KG1 (cell line): Measurements from ENCODE around the gene HLA-DPA1.
"Not testable (repeated sequence)": the region's sequence is repeated elsewhere in the genome, so short reads cannot be mapped to it uniquely, and the experiment has no call there.

Experiments
- DNase-seq: peaks from one replicate; lab custom pipeline; 2025; lab: John Stamatoyannopoulos, UW

Gene HLA-DPA1

DNA sequence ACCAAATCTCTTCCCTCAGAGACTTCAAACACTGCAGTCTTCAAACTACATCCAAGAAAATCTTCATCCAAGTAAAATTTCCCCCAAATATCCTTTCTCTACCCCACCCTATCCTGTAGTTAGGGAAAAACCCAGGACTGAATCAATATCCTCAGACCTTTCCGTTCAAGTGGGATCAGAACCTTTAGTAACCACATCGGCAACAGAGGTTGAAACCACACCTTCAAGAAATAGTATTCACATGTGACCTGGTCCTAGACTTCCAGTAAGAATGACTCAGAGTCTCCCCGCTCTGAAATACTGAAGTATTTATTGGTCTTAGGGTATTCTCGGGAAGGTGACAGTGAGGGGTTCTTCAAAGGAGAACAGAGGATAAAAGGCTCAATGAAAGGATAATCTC is 8.7 kb downstream of the HLA-DPA1 start:
- DNase-seq, result no peak

DNA sequence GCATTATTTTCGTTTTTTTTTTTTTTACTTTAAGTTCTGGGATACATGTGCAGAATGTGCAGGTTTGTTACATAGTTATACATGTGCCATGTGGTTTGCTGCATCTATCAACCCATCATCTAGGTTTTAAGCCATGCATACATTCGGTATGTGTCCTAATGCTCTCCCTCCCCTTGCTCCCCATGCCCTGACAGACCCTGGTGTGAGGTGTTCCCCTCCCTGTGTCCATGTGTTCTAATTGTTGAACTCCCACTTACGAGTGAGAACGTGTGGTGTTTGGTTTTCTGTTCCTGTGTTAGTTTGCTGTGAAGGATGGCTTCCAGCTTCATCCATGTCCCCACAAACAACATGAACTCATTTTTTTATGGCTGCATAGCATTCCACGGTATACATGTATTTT is 10.0 kb downstream of the HLA-DPA1 start:
- not testable (repeated sequence) for DNase-seq

DNA sequence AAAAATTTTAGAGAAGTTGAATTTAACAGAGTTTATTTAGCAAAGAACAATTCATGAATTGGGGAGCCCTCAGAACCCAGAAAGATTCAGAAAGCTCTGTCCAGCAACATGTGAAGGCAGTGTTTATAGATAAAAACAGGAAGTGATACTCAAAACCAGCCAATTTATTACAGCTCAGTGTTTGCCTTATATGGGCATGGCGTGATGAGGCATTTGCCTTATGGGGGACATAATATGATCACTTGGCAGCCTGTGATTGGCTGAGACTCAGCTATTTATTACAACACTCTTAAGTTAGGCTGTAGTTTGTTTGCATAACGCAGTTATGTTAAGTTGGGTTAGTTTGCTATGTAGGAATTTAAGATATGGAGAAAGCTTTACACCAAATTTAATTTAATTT is 11.5 kb downstream of the HLA-DPA1 start:
- no peak for DNase-seq

DNA sequence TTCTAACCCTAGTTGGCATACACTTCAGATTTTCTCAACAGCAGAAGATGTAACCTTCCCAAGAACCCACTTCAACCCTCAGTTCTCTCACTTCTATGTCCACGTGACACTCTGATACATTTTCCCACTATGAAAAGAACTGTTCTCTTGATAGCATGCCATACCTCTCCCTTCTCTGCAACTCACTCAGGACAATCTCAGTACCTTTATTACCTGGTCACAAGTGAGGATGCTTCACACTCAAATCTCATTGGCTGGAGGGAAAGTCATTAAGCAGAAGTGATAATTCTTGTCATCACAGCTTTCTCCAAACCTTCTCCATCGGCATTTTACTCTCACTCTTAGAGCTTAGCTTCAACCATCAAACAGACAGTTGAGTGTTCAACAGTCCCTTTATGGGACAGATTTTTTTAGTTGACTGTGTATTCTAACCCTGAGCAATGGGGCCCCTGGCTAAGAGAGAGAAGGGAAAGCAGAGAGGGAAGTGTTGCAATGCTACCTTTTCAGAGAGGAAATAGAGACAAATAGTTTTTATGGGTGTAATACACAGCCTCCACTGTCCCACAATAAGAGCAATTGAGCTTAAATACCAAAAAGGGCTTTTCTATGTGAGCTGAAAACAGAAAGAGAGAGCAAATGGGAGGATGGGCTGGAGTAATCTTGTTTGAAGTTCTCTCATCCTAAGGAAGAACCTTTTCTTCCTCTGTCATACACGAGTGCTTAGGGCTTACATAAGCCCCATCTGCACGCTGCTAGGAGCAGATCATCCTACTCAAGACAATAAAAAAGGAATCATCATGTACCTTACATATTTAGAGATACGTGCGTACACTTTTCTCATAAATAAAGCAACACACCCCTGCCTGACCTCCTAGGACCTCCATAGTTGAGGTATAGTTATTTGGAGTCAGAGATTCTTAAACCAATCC is 16.0 kb downstream of the HLA-DPA1 start:
- DNase-seq, result no peak

DNA sequence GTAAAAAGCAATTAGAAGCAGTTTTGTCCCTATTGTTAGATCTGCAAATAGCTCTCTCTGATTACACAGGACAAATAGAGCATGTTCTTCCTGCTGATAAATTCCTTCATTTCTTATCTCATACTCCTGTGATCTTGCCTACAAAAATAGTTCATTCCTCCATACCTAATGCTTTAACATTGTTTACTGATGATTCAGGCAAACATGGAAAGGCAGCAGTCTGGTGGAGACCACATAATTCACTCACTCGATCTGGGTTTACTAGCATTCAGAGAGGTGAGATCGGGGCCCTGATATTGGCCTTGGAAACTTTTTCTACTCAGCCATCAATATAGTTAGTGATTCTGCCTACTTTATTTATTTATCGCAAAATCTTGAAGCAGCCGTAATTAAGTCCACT is 20.2 kb downstream of the HLA-DPA1 start:
- no peak for DNase-seq

DNA sequence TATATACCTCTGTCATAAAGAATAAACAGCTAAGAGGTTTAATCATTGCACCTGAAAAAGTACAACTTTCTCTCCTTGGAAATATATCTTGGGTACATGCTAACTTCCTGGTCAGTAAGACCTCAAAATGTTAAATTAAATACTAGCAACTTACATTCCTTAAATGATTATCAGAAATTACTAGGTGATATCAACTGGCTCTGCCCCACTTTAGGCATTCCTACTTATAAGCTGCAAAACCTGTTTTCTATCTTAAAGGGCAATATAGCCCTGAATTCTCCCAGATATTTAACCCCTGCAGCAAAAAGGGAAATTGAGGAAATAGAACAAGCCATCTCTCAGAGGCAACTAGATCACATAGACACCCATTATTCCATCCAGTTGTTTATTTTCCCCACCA is 20.8 kb downstream of the HLA-DPA1 start:
- DNase-seq, result no peak

DNA sequence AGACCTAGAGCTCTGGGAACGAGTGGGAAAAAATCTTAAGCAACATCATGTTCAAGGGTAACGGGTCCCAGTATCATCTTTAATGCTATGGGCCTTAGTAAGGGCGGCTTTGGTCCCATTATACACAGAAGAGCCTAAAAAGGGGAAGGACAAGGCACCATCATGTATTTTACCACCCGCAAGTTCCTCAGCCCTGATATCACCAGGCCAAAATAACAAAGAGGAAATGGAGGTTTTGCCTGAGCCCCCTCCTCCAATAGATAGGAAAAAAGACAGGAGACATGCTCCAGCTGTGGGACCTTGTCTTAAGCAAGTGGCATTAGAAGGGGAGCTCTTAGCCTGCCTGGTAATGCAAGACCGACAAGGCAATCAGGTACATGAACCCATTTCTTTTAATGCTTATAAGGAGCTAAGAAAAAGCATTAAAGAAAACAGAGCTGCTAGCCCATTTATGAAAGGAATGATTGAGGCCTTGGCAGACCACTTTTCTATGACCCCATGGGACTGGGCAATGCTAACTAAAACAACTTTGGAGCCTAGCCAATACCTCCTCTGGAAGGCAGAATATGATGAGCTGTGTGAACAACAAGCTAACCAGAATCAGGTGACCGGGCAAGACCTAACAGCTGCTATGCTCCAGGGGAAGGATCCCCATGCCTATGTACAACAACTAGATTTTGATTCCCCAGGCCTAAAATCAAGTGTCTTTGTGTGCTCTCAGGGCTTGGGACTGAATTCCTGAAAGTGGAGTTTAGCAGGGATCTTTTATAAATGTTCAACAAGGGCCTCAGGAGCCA is 23.2 kb downstream of the HLA-DPA1 start:
- DNase-seq, result no peak

DNA sequence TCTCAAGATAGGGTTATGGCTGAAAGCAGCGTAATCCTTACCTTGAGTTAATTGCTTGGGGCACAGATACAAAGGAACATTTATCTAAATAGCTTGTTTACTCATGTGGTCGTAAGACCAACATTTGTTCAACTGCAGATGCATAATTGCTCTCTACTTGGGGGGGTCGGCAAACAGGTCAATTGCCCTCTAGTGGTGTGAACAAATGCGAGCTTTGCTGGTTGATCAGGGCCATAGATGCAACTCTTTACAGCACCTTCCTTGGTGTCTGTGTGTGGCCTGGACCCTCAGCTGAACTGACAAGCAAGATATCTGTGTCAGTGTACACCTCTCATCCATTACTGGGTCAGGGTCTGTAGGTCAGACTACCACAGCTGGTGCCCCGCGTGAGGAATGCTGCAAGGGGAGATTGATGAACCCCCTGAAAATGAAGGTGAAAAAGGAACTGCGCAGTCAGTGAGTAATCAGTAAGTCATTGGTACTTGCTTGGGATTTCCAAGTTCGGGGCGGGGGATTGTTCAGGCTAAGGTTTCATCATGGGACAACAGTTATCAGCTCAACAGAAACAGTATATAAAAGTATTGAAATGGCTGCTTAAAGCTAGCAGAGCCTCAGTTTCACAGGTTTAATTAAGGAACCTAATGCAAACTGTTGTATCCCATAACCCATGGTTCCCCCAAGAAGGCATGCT is 24.0 kb downstream of the HLA-DPA1 start:
- no peak for DNase-seq

DNA sequence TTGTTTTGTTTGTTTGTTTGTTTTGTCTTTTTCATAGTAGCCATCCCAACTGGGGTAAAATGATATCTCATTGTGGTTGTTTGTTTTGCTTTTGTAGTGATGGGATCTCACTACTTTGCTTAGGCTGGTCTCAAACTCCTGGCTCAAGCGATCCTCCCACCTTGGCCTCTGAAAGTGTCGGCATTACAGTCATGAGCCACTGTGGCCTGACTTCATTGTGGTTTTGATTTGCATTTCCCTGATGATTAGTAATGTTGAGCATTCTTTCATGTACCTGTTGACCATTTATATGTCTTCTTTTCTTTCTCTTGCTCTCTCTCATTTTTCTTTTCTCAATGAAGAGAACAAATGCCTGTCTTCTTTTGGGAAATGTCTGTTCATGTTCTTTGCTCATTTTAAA is 33.3 kb downstream of the HLA-DPA1 start:
- DNase-seq, result no peak

DNA sequence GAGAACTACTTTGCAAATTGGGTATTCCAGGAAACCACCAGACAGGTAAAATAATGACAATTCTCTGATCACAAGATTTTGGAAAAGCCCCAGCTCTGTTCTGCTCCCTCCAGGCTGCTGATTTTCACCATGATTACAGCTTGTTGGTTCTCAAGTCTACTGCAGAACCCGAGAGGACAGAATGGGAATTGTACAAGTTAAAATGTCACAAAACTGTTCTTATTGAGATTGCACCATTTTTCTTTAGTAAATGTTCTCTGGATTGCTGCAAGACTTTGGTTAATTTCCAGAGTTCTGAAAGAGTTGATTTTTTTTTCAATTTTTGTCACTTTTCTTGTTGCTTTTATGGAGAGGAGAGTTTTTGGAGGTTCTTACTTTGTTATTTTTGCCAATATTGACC is 36.9 kb downstream of the HLA-DPA1 start:
- DNase-seq, result no peak

DNA sequence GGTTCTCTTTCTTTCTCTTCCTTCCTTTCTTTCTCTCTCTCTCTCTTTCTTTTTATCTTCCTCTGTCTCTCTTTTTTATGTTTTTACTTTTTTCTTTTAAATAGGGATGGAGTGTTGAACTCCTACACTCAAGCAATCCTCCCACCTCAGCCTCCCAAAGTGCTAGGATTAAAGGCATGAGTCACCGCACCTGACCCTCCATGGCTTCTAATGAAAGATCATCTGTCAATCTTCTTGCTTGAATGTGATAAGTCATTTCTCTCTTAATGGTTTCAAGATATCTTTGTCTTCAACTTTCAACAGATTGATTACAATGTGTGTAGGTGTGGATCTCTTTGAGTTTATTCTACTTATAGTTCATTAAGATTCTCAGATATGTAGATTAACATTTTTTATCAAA is 38.9 kb downstream of the HLA-DPA1 start:
- DNase-seq, result no peak

DNA sequence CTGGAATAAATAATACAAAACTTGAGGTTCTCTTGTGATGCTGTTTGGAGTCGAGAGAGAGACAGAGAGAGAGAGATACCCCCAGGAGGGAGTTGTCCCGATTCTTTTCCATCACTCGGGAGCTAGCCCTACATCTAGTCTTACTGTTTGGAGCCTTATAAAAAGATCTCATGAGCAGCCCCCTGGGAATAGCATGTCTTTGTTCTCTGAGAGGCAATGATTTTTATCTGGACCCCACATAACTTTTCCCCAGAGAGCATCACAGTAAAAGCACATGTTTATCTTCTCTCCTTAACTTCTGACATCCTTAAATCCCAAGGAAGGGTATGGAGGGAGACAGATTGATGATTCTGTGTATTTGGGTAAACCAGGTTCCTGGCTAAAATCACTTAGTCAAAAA is 43.2 kb downstream of the HLA-DPA1 start:
- no peak for DNase-seq

DNA sequence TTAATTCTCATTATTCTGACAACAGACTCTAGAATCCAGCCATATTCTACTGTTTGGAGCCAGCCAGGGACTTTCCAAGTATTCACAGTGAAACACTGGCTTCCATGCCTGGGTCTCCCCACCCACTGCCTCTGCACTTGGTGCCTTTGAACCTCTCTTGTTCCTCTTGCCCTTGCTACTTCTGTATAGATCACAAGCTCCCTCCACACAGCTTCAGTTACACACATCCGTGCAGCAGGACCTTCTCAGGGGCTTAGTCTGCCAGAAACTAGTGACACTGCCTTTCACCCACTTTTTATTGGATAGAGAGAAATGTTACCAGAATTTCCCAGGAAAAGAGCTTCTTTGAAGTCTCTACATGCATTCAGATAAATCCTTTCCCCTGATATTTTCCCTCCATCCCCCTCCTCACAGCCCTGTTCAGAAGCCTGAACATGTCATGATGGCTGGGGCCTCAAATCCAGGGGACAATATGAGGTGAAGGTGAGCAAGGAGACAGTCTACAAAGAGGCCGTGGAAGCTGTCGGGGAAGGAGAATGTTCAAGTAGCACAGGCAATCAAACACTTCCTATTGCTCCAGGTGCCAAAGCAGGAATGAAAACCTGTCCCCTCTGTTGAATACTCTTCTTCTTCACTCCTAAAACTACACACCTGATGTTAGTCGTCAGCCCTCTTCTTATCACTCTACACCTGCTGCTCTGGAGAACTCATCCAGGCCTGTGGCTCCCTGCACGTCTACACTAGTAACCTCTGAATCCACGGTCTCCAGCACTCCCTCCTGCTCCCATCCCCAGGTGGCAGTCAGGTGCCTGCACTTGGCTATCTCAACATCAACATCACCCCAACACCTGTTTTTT is 43.9 kb downstream of the HLA-DPA1 start:
- DNase-seq, result peak; percentile 62

DNA sequence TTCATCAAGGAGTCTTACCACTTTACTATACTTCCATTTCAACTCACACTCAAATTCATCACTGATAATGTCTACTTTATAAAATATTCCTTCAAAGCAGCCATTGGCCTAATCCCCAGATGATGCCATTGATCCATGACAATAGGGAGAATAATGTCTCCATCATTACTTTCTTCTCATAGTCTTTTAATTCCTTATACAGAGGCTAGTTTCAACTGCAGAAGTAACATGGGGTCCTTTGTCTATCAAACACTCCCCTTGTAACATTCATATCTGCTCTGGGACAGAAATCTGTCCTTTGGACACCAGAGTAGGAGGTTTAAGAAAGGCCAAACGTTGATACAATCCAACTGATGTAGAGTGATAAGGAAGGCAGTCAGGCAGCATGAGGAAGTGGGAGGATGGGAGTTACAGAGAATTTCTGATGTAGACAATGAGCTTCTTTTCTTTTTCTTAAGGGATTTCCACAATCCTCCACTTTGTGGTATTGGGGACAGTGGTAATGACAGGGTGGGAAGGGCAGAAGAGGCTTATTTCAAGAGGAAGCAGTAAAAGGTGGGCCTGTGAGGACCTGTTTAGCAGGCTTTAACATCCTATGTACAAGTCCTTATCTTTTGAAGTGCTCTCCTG is 45.1 kb downstream of the HLA-DPA1 start:
- DNase-seq, result no peak

DNA sequence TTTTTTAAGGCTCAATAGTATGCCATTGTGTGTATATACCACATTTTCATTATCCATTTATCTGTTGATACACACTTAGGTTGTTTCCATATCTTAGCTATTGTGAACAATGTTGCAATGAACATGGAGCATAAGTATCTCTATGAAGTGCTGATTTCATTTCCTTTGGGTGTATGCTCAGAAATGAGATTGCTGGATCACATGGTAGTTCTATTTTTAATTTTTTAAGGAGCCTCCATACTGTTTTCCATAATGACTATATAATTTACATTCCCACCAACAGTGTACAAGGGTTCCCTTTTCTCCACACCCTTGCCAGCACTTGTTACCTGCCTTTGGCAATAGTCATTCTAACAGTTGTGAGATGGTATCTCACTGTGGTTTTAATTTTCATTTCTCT is 48.9 kb downstream of the HLA-DPA1 start:
- no peak for DNase-seq

DNA sequence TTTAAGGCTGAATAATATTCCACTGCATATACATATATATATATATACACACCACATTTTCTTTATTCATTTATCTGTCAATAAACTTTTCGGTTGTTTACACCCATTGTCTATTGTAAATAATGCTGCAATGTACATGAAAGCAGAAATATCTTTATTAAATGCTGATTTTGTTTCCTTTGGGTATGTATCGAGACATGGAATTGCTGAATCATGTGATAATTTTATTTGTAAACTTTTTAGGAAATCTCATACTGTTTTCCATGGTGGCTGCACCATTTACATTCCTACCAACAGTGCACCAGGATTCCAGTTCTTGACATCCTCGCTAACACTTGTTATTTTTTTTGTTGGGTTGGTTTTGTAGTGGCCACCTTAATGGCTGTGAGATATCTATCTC is 49.9 kb downstream of the HLA-DPA1 start:
- no peak for DNase-seq

DNA sequence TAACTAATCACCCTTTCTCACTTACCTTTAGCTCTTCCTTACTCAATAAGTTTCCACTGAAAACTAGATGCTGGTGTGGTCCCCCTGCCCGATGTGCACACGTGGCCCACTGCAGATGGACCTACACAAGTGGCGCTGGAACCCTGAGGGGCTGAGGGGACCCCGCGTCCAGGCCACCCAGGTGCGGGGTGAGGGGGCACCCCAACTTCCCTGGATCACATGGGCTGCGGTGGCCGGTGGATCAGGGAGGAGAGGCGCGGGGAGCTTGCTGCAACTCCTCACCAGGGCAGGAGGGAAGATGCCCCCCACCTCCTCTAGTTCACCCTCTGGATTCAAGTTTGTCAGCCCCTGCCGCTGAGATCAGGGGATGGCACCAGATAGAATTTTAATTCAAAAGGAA is 51.5 kb downstream of the HLA-DPA1 start:
- no peak for DNase-seq

DNA sequence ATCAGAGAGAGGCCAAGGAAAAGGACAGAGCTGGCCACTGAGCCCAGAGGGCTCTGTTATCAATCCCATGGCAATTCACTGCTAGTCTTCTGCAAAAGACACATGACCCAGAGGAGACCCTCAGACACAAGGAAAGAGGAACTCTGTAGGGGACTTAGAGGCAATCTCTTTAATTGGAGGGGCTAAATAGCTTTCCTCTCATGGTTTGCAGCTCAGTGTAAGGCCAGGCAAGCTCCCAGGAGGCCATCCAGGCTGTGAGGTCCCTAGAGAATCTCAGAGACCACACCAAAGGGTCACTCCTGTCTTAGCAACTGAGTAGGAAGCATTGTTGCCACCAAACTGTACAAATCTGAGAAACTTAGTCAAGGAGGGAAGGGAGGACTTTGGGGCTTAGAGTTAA is 54.1 kb downstream of the HLA-DPA1 start:
- DNase-seq, result no peak

DNA sequence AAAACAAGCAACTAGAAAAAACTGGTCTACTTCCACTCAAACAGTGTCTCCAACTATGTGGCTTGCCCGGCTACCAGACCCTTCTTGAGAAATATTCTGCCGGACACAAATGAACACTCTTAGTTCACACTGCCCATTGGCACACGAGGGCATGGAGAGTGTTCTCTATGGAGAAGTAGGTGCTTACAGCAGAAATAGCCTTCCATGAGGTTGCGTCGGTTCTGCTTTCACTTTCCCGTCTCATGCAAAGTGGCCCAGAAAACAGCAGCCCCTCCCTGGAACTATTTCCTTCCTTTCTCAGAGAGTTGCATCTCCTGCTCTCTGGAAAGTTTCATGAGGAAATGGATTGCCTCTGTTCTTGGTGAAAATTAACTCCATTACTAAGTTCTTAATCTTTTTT is 54.5 kb downstream of the HLA-DPA1 start:
- peak; percentile 69 for DNase-seq

DNA sequence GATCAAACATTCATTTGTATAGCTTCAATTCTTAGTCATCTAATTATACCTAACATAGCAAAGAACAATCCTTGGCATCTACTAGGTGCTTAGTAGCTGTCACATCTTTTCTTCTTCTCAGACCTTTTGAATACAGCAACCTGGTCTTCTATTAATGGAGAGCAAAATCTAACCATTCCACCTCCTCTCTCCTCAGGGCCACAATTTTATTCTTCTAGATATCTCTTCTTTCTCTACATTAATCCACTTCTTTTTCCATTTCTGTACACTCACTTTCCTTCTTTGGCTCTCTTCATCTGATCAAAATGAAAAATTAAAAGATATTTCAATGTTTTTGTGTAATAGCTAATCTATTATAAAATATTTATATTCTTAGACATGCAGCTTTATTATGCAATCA is 55.0 kb downstream of the HLA-DPA1 start:
- no peak for DNase-seq

DNA sequence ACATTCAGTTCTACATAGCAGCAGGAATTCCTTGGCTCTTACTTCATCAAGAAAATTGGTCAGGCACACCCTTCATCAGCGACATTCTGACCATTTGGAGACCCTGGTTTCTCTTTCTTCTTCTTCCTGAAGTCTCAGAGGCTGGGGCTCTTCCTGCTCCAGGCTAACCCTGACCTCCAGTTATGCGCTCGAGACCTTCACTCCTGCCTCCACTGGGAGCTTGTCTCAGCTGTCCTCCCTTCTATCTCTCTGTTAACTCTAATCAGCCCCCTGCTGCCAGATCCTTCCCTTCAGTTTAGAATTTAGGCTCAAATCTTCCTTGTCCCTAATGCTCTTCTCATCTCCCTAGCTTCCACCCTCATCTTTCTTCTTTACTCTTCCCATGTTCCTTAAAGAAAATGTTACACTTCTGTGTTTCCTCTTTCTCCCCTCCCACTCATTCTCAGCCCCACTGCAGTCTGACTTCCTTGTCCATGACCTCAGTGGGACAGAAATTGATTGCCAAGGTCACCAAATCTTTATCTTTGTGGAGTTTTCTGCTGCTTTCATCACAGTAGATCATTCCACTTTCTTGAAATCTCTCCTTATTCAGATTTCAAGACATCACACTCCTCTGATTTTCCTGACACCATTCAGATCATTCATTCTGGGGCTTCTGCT is 55.6 kb downstream of the HLA-DPA1 start:
- DNase-seq, result no peak
